Esophagus squamous epithelium (tissue), 4 donors: ENCODE results near the gene TRPM7.

Experiments
- POLR2A ChIP-seq, 4 donors: fragments of 450-650 bp; IDR thresholded peaks; one replicate each; pipeline ENCODE4 v1.6.1; 2017; ENCODE audit warnings: antibody characterized with exemption in 4 of 4, mild to moderate bottlenecking in 4 of 4, moderate library complexity in 3 of 4
- TF ChIP-seq, protein P1 (sequence below), 6 experiments: fragments of 450-650 bp in 4 of 6; fragments of 200-600 bp in 2 of 6; sonication (generic) in 2 of 6; IDR thresholded peaks; one replicate each; pipeline ENCODE4 v1.5.1; 2016 to 2019; ENCODE audit warnings: antibody characterized with exemption in 6 of 6, mild to moderate bottlenecking in 4 of 6, moderate library complexity in 4 of 6

DNA sequence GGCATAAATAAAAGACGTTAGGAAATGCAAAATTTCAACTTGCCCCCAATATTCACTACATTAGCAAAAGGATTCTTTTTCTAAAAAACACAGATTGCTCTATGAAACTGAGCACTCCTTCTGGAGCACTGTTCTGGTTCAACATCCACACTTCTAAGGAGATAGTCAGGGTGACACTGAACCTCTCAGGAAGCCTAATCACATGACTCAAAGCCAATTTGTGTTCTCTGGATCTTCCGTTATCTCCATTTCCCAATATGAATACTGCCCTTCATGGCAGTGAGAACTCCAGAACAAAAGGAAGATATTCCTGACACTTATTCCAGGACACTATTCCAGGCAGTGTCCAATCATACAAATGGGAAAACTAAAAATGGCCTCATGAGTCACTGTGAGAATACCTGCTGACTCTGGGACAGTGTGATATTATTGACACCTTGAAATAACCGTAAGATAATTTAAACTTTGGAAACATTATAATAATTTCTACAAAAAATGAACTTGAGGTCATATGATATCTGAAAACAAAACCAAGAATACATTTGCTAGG is 21.4 kb upstream of the TRPM7 start:
- TF ChIP-seq POLR2A (IDR thresholded peaks at IDR 0.05): no peak
- TF ChIP-seq, protein P1, sequence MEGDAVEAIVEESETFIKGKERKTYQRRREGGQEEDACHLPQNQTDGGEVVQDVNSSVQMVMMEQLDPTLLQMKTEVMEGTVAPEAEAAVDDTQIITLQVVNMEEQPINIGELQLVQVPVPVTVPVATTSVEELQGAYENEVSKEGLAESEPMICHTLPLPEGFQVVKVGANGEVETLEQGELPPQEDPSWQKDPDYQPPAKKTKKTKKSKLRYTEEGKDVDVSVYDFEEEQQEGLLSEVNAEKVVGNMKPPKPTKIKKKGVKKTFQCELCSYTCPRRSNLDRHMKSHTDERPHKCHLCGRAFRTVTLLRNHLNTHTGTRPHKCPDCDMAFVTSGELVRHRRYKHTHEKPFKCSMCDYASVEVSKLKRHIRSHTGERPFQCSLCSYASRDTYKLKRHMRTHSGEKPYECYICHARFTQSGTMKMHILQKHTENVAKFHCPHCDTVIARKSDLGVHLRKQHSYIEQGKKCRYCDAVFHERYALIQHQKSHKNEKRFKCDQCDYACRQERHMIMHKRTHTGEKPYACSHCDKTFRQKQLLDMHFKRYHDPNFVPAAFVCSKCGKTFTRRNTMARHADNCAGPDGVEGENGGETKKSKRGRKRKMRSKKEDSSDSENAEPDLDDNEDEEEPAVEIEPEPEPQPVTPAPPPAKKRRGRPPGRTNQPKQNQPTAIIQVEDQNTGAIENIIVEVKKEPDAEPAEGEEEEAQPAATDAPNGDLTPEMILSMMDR (IDR thresholded peaks at IDR 0.05): no peak
